GM18520 (cell line): ENCODE data around the gene KCTD17.
"Not testable (repeated sequence)": the region's sequence is repeated elsewhere in the genome, so short reads cannot be mapped to it uniquely, and the experiment has no call there.

Source experiments
- ATAC-seq: cut with Tn5 transposase; IDR thresholded peaks from one replicate; pipeline ENCODE4 v1.9.1; 2021; ENCODE audit not compliant: unreplicated experiment

Gene KCTD17

GRCh38 chr22:37060801-37061610 lies 9.5 kb downstream of the KCTD17 start:
- no peak for ATAC-seq

- no peak for ATAC-seq
Measured at GRCh38 chr22:37061611-37062375, 10.3 kb downstream of the KCTD17 start.

- no peak for ATAC-seq
Measured at GRCh38 chr22:37062376-37062675, 10.8 kb downstream of the KCTD17 start.

- no peak for ATAC-seq
Measured at GRCh38 chr22:37062702-37063381, 11.3 kb downstream of the KCTD17 start.

- no peak for ATAC-seq
Measured at GRCh38 chr22:37063431-37064420, 12.2 kb downstream of the KCTD17 start.

GRCh38 chr22:37064553-37064952 lies 13.0 kb downstream of the KCTD17 start:
- no peak for ATAC-seq

GRCh38 chr22:37065180-37065579 lies 13.6 kb downstream of the KCTD17 start:
- no peak for ATAC-seq

GRCh38 chr22:37065961-37066360 lies 14.4 kb downstream of the KCTD17 start:
- no peak for ATAC-seq

- ATAC-seq: no peak
Measured at GRCh38 chr22:37067428-37067827, 15.9 kb downstream of the KCTD17 start.

GRCh38 chr22:37068859-37069258 lies 17.3 kb downstream of the KCTD17 start:
- ATAC-seq: no peak

GRCh38 chr22:37069319-37069718 lies 17.8 kb downstream of the KCTD17 start:
- no peak for ATAC-seq

- no peak for ATAC-seq
Measured at GRCh38 chr22:37069719-37070118, 18.2 kb downstream of the KCTD17 start.

- no peak for ATAC-seq
Measured at GRCh38 chr22:37070334-37070733, 18.8 kb downstream of the KCTD17 start.

- no peak for ATAC-seq
Measured at GRCh38 chr22:37070744-37071143, 19.2 kb downstream of the KCTD17 start.

GRCh38 chr22:37071850-37072592 lies 20.5 kb downstream of the KCTD17 start:
- ATAC-seq: not testable (repeated sequence)

GRCh38 chr22:37072673-37073072 lies 21.1 kb downstream of the KCTD17 start:
- no peak for ATAC-seq

GRCh38 chr22:37074537-37074936 lies 23.0 kb downstream of the KCTD17 start:
- no peak for ATAC-seq

- no peak for ATAC-seq
Measured at GRCh38 chr22:37075046-37075445, 23.5 kb downstream of the KCTD17 start.

GRCh38 chr22:37075822-37076433 lies 24.4 kb downstream of the KCTD17 start:
- no peak for ATAC-seq
